Endothelial cell of umbilical vein (primary cell): Measurements from ENCODE around the gene PKHD1. TPM values are rescaled to one million over a fixed set of nuclear protein-coding genes. Genes with fewer than 3 reads are reported as not detected.

Experiments
- BruUV-seq: library from RNA; stranded (reverse); fragments of 400-500 nt; replicated peaks from 2 replicates; lab custom pipeline; 2021; lab: Mats Ljungman, UMichigan
- CTCF ChIA-PET: fragments of 300-600, 350-600 bp; sonication (Branson Sonifier 250); formaldehyde crosslinking; loops from one replicate; lab custom pipeline; 2021; ENCODE audit warnings: antibody characterized with exemption, inconsistent platforms; lab: Charles Lee
- POLR2A ChIA-PET: fragments of 300-600, 350-600 bp; sonication (Branson Sonifier 250); formaldehyde crosslinking; loops from one replicate; lab custom pipeline; 2021; ENCODE audit warnings: antibody characterized with exemption, inconsistent platforms; lab: Charles Lee
- DNase-seq: peaks from one replicate; pipeline ENCODE4 v3.0.0-alpha.2; 2011; ENCODE audit warnings: low read depth, low spot score
- FAIRE-seq: peaks from 2 replicates; lab custom pipeline; 2011; peaks lifted over from hg19 to GRCh38; lab: Jason Lieb, UNC
- H2AFZ ChIP-seq: 2 replicates; pipeline ENCODE4 v1.6.0; 2012; ENCODE audit warnings: low read depth, low read length, control low read depth, inconsistent platforms
- H3K27ac ChIP-seq: 2 replicates; pipeline ENCODE4 v1.5.1; 2011; ENCODE audit warnings: low read depth, mild to moderate bottlenecking, control low read depth, low read length, moderate library complexity; ENCODE audit not compliant: insufficient read depth
- H3K27me3 ChIP-seq, 2 experiments: 2 replicates each; pipeline versions ENCODE4 v1.6.0 to v1.6.1; 2011; ENCODE audit warnings: low read length in 2 of 2, mixed read lengths in 1 of 2; ENCODE audit not compliant: control insufficient read depth in 2 of 2, insufficient read depth in 2 of 2
- H3K36me3 ChIP-seq, 2 experiments: 2 replicates in 1 of 2; 3 replicates in 1 of 2; pipeline ENCODE4 v1.5.1; 2011; ENCODE audit warnings: low read length in 2 of 2, mild to moderate bottlenecking in 1 of 2, moderate library complexity in 1 of 2; ENCODE audit not compliant: control insufficient read depth in 2 of 2, insufficient read depth in 2 of 2; ENCODE audit errors: extremely low read depth in 1 of 2
- H3K4me1 ChIP-seq: 3 replicates; pipeline ENCODE4 v1.5.1; 2011; ENCODE audit warnings: mild to moderate bottlenecking, low read length; ENCODE audit not compliant: control insufficient read depth, insufficient read depth; ENCODE audit errors: extremely low read depth
- H3K4me2 ChIP-seq: 2 replicates; pipeline ENCODE4 v1.6.1; 2011; ENCODE audit warnings: low read length, control low read depth, mixed read lengths; ENCODE audit not compliant: insufficient read depth
- H3K4me3 ChIP-seq, 3 experiments: fragments of 200-600 bp in 1 of 3; sonication (generic), shearing (Covaris generic) in 1 of 3; replicated peaks in 1 of 3; 2 replicates each; pipeline ENCODE4 v1.5.1; 2011 to 2016; ENCODE audit warnings: control low read depth in 3 of 3, low read length in 3 of 3, mild to moderate bottlenecking in 2 of 3, inconsistent platforms in 1 of 3, low read depth in 1 of 3, moderate library complexity in 1 of 3; ENCODE audit not compliant: insufficient read depth in 1 of 3
- H3K79me2 ChIP-seq: 2 replicates; pipeline ENCODE4 v1.6.0; 2012; ENCODE audit warnings: low read length, inconsistent platforms; ENCODE audit not compliant: control insufficient read depth, insufficient read depth
- H3K9ac ChIP-seq: replicated peaks from 2 replicates; pipeline ENCODE3; 2011; ENCODE audit warnings: low read length, control low read depth; ENCODE audit not compliant: insufficient read depth; ENCODE audit errors: extremely low read depth
- H3K9me1 ChIP-seq: replicated peaks from 3 replicates; pipeline ENCODE4 v1.6.0; 2011; ENCODE audit warnings: mild to moderate bottlenecking, low read length; ENCODE audit not compliant: control insufficient read depth, insufficient read depth; ENCODE audit errors: extremely low read depth
- H3K9me3 ChIP-seq: replicated peaks from 2 replicates; pipeline ENCODE4 v1.5.1; 2012; ENCODE audit warnings: low read length, inconsistent platforms; ENCODE audit not compliant: control insufficient read depth, insufficient read depth
- H4K20me1 ChIP-seq: replicated peaks from 2 replicates; pipeline ENCODE3; 2011; ENCODE audit warnings: mild to moderate bottlenecking, low read length; ENCODE audit not compliant: control insufficient read depth, insufficient read depth; ENCODE audit errors: extremely low read depth
- CTCF ChIP-seq, 2 donors: IDR thresholded peaks; 1 replicate in 1 of 2; 2 replicates in 1 of 2; pipeline ENCODE4 v1.5.1; 2011; ENCODE audit warnings: low read length in 2 of 2, mild to moderate bottlenecking in 2 of 2, moderate library complexity in 2 of 2, control low read depth in 1 of 2, inconsistent platforms in 1 of 2, low read depth in 1 of 2; ENCODE audit not compliant: insufficient read depth in 1 of 2; ENCODE audit errors: extremely low read depth in 1 of 2
- EZH2 ChIP-seq: IDR thresholded peaks from 2 replicates; pipeline ENCODE4 v1.6.1; 2012; ENCODE audit warnings: borderline replicate concordance, low read depth, mild to moderate bottlenecking, moderate library complexity, low read length, inconsistent platforms; ENCODE audit not compliant: severe bottlenecking
- FOS ChIP-seq: IDR thresholded peaks from 2 replicates; pipeline ENCODE4 v1.6.1; 2011; ENCODE audit warnings: mild to moderate bottlenecking, low read length, moderate library complexity, borderline replicate concordance; ENCODE audit not compliant: insufficient read depth
- GATA2 ChIP-seq: IDR thresholded peaks from 2 replicates; pipeline ENCODE4 v1.7.0; 2011; ENCODE audit warnings: low read depth, mild to moderate bottlenecking, moderate library complexity, mixed read lengths, low read length; ENCODE audit not compliant: insufficient read length, insufficient read depth
- JUN ChIP-seq: IDR thresholded peaks from 2 replicates; pipeline ENCODE4 v1.6.1; 2011; ENCODE audit warnings: borderline replicate concordance, low read depth; ENCODE audit not compliant: insufficient read length, insufficient read depth
- MAX ChIP-seq: IDR thresholded peaks from 2 replicates; pipeline ENCODE4 v1.6.1; 2011; ENCODE audit not compliant: insufficient read depth, insufficient read length
- MYC ChIP-seq: IDR thresholded peaks from one replicate; pipeline ENCODE4 v1.6.1; 2011; ENCODE audit warnings: mild to moderate bottlenecking, low read depth, low read length
- POLR2A ChIP-seq: IDR thresholded peaks from 2 replicates; pipeline ENCODE4 v1.6.1; 2012; ENCODE audit warnings: low read depth, mild to moderate bottlenecking, control low read depth, low read length
- POLR2AphosphoS5 ChIP-seq: IDR thresholded peaks from 2 replicates; pipeline ENCODE4 v1.6.1; 2012; ENCODE audit warnings: low read depth, mild to moderate bottlenecking, control low read depth, low read length, moderate library complexity; ENCODE audit not compliant: insufficient read depth
- dilution Hi-C: fragments of 300-500 bp; cut with MboI; formaldehyde crosslinking; loops from one replicate; pipeline ENCODE4 v1.15.0; 2019; ENCODE audit warnings: low sequenced_read_pairs; ENCODE audit not compliant: extremely low pct_ligation_motif_present
- intact Hi-C: fragments of 100-400 bp; cut with micrococcal nuclease; formaldehyde crosslinking; loops from one replicate; pipeline ENCODE4 v1.10.0; 2022
- polyA plus RNA-seq, 4 experiments: library from polyadenylated mRNA; depleted of rRNA in 3 of 4; stranded (reverse) in 3 of 4; unstranded in 1 of 4; fragments of >200 nt; gene quantifications; 2 replicates each; pipeline versions ENCODE4 v1.2.1 to v1.2.3, GENCODE V29; 2011 to 2012; ENCODE audit warnings: missing spikeins in 1 of 4
- total RNA-seq: library from RNA; stranded (reverse); gene quantifications from 2 replicates; pipeline ENCODE4 v1.2.3, GENCODE V29; 2021

PKHD1 gene
- total and polyA plus RNA-seq, 2 donors (not counting 3 experiments of a cell fraction or from before 2014, with no cell fraction given) = not detected

GRCh38 chr6:51663525-51663924 lies 423.9 kb downstream of the PKHD1 start:
- no peak overlapping the region for H2AFZ ChIP-seq
- no peaks in the 10 kb centered on the region for H3K9me1 ChIP-seq
- no peak for FAIRE-seq
- no peaks in the 10 kb centered on the region for H3K4me1 ChIP-seq
- H3K4me3 ChIP-seq = no peak overlapping the region
- H3K9me3 ChIP-seq = peaks cover 7% of the 10 kb centered on the region
- no peaks in the 10 kb centered on the region for H3K27me3 ChIP-seq
- no peak for DNase-seq
- H4K20me1 ChIP-seq = no peaks in the 10 kb centered on the region
- intact Hi-C loops = no loop called here
- CTCF ChIA-PET = no interaction called here
- H3K4me2 ChIP-seq = no peak overlapping the region
- POLR2A ChIA-PET = no interaction called here
- no peaks in the 10 kb centered on the region for H3K36me3 ChIP-seq
- no peaks in the 10 kb centered on the region for H3K79me2 ChIP-seq
- no TSS peak for BruUV-seq
- no peak overlapping the region for H3K9ac ChIP-seq
- dilution Hi-C loops = no loop called here
- TF ChIP-seq POLR2AphosphoS5 (no peak), FOS (no peak), JUN (no peak), GATA2 (no peak), EZH2 (no peak), MAX (no peak), MYC (no peak), POLR2A (no peak), CTCF (IDR thresholded peaks at IDR 0.05; ENCODE audit: extremely low read depth in 1 of 2, insufficient read depth in 1 of 2, low read depth in 1 of 2, low read length in 2 of 2) (no peak)
- no peak overlapping the region for H3K27ac ChIP-seq
